Camera-type eye (tissue), 1 donor: ENCODE measurements around the gene HSD11B2. TPM values are rescaled to one million over a fixed set of nuclear protein-coding genes. Genes with fewer than 3 reads are reported as not detected.

Source experiments
- total RNA-seq: library from RNA; depleted of rRNA; stranded (reverse); fragments of >200 nt; gene quantifications from one replicate; pipeline ENCODE4 v1.2.3, GENCODE V29; 2014

The HSD11B2 gene
- total RNA-seq = 4.3 TPM

DNA sequence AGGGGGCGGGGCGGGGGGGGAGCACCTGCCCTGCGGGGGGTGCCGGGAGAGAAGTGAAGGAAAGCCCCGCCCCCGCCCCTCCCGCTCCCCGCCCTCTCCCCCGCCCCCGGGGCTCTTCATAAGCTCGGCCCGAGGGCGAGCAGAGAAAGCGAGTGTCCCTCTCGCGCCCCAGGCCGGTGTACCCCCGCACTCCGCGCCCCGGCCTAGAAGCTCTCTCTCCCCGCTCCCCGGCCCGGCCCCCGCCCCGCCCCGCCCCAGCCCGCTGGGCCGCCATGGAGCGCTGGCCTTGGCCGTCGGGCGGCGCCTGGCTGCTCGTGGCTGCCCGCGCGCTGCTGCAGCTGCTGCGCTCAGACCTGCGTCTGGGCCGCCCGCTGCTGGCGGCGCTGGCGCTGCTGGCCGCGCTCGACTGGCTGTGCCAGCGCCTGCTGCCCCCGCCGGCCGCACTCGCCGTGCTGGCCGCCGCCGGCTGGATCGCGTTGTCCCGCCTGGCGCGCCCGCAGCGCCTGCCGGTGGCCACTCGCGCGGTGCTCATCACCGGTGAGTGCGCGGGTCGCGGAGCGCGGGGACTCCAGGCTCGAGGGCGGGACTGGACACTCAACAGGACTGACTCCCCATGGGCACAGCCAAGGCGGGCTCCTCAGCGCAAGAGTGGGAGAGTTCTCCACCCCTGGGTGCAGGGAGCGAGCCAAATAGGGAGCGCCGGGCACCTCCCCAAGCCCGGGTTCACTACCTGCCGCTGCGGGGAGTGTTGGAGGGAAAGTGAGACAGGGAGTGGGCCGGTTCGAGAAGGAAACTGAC, at the start of gene HSD11B2:
HSD11B2 (plus strand) TSS at position 145 of the 798 bp plus-strand sequence; CDS start at position 273, 128 bp downstream.

DNA sequence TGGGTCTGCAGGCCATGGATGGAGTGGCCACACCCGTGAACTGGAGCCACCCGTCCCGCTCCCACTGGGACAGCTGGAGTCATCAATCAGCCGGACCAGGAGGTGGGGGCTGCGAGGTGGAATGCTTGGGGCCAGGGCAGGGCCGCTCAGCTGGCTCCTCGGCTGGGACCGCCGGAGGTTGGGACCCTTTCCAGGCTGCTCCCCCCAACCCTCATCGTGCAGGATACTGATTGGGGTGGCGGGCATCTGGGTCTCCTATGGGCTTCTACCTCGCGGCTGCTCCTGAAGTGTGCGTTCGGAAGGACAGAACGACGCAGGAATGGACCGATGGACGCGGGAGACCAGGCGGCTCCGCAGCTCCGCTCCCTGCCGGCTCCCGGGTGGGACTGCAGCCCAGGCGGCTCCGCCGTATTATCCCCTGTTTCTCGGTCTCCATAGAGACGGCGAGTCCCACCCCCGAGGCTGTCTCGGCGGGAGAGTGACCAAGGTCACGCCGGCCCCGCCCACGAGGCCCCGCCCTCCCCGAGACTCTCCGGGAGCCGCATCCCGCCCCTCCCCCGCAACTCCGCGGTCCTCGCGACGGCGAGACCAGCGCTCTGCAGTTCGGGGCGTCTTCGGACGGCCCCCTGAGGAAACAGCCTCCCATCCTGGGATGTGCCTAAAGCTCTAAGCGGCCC, 37.7 kb upstream of the HSD11B2 start, which contains the start of gene TPPP3:
TPPP3 (minus strand) TSS at position 388 of the 677 bp plus-strand sequence. CDS start 2,387 bp downstream, outside the sequence.

DNA sequence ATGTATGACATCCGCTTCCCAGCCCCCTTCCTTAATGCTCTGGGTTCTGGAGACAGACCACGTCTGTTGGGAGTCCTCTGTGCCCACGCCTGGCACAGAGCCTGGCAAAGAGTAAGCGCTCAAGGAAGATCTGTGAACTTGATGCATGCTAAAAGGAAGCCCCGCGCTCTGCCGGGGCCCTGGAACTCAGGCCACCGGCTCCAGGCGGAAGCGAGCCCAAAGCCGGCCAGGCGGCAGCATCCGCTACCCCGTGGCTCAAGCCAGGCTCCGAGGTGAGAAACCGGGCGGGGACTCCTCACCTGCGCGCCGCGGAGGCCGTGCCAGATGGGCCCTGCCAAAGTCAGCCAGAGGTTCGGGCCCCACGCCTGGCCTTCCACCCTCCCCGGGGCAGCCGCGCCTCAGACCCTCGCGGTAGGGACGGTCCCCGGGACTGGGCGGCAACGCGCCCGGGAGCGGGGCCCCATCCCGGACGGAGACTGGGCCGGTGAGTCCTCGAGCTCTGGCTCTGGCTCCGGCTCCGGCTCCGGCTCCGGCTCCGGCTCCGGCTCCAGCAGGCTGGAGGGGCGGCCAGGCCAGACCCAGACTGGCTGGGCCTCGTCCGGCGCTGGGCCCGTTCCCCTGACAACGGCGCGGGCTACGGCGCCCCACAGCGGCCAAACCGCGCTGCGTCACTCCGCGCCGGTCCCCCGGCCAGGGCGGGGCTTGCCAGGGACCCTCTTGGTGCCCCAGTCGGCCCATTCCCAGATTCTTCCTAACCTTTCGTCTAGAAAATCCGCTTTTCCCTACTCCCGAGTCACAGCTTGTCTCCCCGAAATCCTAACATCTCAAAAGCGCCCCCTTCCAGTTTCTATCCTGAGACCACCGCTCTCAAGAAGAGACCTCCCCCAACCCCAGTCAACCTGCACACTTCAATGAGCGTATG, 14.8 kb upstream of the HSD11B2 start, which contains the start of gene ZDHHC1:
ZDHHC1 (minus strand) TSS at position 606 of the 922 bp plus-strand sequence. CDS start 8,702 bp downstream, outside the sequence.

DNA sequence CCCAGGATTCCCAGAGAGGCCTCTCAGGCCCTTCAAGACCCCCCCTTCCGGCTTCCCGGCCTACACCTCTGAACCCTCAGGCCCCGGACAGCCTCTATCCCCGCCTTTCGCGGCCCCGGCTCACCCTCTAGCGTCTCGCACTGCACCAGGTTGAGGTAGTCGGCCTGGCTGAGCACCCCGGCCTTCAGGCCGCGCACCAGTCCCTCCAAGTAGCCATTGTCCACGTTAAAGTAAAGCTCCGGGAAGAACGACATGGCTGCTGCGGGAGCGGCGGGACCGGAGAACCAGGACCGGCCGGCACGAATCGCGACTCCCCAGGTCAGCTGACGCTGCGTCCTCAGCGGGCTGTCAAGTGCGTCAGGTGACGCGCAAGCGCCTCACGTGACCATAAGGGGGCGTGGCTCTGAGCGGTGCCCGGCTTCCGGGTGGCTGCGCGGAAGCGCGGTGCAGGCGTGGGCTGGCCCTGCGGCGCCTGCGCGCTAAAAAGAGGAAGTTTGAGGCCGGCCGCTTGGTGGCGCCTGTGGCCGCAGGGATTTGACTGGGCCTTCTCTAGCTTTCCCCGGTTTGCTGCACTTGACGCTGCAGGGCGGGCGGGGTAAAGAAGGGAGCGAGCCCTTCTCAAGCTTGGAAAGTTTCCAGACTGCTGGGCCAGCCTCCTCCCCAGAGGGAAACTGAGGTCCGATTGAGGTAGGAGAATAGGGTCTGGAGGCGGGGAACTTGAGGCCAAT, 50.1 kb downstream of the HSD11B2 start, which contains the start of gene ATP6V0D1:
ATP6V0D1 (minus strand) TSS at position 325 of the 728 bp plus-strand sequence; CDS start at position 254, 71 bp downstream.

DNA sequence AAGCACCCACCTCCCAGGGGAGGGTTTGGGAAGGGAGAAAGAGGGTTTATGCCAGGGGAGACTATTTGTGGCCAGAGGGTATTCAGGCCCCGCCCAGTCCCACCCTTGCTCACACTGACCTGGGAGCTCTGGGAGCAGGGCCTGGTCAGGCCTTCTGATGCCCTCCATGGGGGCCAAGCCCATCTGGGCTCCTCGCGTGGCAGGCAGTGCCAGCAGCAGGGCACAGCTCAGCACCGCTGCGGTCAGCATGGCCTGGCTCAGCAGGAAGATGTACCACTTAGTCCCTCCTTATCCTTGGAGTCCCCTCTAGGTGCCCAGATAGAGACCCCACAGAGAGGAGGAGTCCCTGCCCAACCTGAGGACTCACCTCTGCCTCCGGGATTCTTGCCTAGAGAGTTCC, 52.2 kb downstream of the HSD11B2 start, which contains the start of gene AGRP:
AGRP (minus strand) TSS at position 398 of the 400 bp plus-strand sequence; CDS start at position 249, 149 bp downstream.

Other genes starting within 250 kb of the HSD11B2 start
- 44.2 TPM for gene MATCAP1, start 247.2 kb upstream of the HSD11B2 start, total RNA-seq
- gene EXOC3L1, start 241.0 kb upstream of the HSD11B2 start, total RNA-seq = 3.9 TPM
- gene E2F4, start 239.0 kb upstream of the HSD11B2 start, total RNA-seq = 39.0 TPM
- 1.4 TPM for gene ELMO3, start 232.0 kb upstream of the HSD11B2 start, total RNA-seq
- gene TMEM208, start 204.0 kb upstream of the HSD11B2 start, total RNA-seq = 26.4 TPM
- 13.1 TPM for gene FHOD1, start 183.6 kb upstream of the HSD11B2 start, total RNA-seq
- gene SLC9A5, start 182.1 kb upstream of the HSD11B2 start, total RNA-seq = 1.0 TPM
- gene PLEKHG4, start 151.6 kb upstream of the HSD11B2 start, total RNA-seq = 23.3 TPM
- 0.44 TPM for gene KCTD19, start 104.4 kb upstream of the HSD11B2 start, total RNA-seq
- 1.5 TPM for gene LRRC36, start 104.3 kb upstream of the HSD11B2 start, total RNA-seq
- gene TPPP3, start 37.6 kb upstream of the HSD11B2 start, total RNA-seq = 52.7 TPM
- 11.1 TPM for gene ZDHHC1, start 14.6 kb upstream of the HSD11B2 start, total RNA-seq
- gene ATP6V0D1, start 50.0 kb downstream of the HSD11B2 start, total RNA-seq = 136 TPM
- gene AGRP, start 52.4 kb downstream of the HSD11B2 start, total RNA-seq = not detected
- gene RIPOR1, start 97.7 kb downstream of the HSD11B2 start, total RNA-seq = 101 TPM
- 67.3 TPM for gene CTCF, start 131.4 kb downstream of the HSD11B2 start, total RNA-seq
- 0.33 TPM for gene CARMIL2, start 214.0 kb downstream of the HSD11B2 start, total RNA-seq
- 25.5 TPM for gene ACD, start 229.1 kb downstream of the HSD11B2 start, total RNA-seq
- gene PARD6A, start 229.8 kb downstream of the HSD11B2 start, total RNA-seq = 6.8 TPM
- 17.7 TPM for gene ENKD1, start 235.6 kb downstream of the HSD11B2 start, total RNA-seq
- gene C16orf86, start 235.7 kb downstream of the HSD11B2 start, total RNA-seq = 4.7 TPM